PC-3 (cell line): ENCODE data around the gene CTNND2. TPM values are rescaled to one million over a fixed set of nuclear protein-coding genes. Genes with fewer than 3 reads are reported as not detected.

Experiments used
- ATAC-seq: fragments of 200-7000 bp; cut with Tn5 transposase; 2 replicates; pipeline ENCODE4 v1.9.1; 2020; ENCODE audit warnings: mild to moderate bottlenecking, moderate library complexity
- BruUV-seq: library from RNA; stranded (reverse); fragments of 400-500 nt; replicated peaks from 2 replicates; lab custom pipeline; 2021; lab: Mats Ljungman, UMichigan
- CTCF ChIA-PET: fragments of 300-600 bp; sonication (Branson Sonifier 250); formaldehyde crosslinking; loops from one replicate; lab custom pipeline; 2022; ENCODE audit warnings: antibody characterized with exemption; lab: Charles Lee
- POLR2A ChIA-PET: fragments of 300-600 bp; sonication (Branson Sonifier 250); formaldehyde crosslinking; loops from one replicate; lab custom pipeline; 2022; ENCODE audit warnings: antibody characterized with exemption; ENCODE audit not compliant: unreplicated experiment; lab: Charles Lee
- DNase-seq: peaks from one replicate; pipeline ENCODE4 v3.0.0-alpha.2; 2015
- H2AFZ ChIP-seq: fragments of 300-600 bp; sonication (generic); 2 replicates; pipeline ENCODE4 v1.6.0; 2016; ENCODE audit warnings: antibody characterized with exemption, low read length
- H3F3A ChIP-seq: fragments of 300-600 bp; sonication (generic); one replicate; pipeline ENCODE4 v1.6.0; 2017; ENCODE audit warnings: antibody characterized with exemption, low read length, control low read depth, mild to moderate bottlenecking; ENCODE audit not compliant: unreplicated experiment
- H3K27ac ChIP-seq: fragments of 300-600 bp; sonication (generic); 2 replicates; pipeline ENCODE4 v1.5.1; 2016; ENCODE audit warnings: mild to moderate bottlenecking, low read length
- H3K27me3 ChIP-seq: fragments of 300-600 bp; sonication (generic); 2 replicates; pipeline ENCODE4 v1.6.1; 2016; ENCODE audit warnings: low read length, mixed read lengths
- H3K36me3 ChIP-seq: fragments of 300-600 bp; sonication (generic); 2 replicates; pipeline ENCODE4 v1.6.1; 2016; ENCODE audit warnings: low read depth, mixed run types, low read length, mixed read lengths
- H3K4me1 ChIP-seq: fragments of 300-600 bp; sonication (generic); 2 replicates; pipeline ENCODE4 v1.5.1; 2016; ENCODE audit warnings: low read length; ENCODE audit not compliant: insufficient read depth
- H3K4me2 ChIP-seq: fragments of 300-600 bp; sonication (generic); 2 replicates; pipeline ENCODE4 v1.6.0; 2016; ENCODE audit warnings: low read length
- H3K4me3 ChIP-seq: fragments of 300-600 bp; sonication (generic); 2 replicates; pipeline ENCODE4 v1.5.1; 2016; ENCODE audit warnings: mild to moderate bottlenecking, low read length, mixed read lengths
- H3K79me2 ChIP-seq: fragments of 300-600 bp; sonication (generic); 2 replicates; pipeline ENCODE4 v1.6.1; 2017; ENCODE audit warnings: low read length, mixed read lengths
- H3K9ac ChIP-seq: fragments of 300-600 bp; sonication (generic); 2 replicates; pipeline ENCODE4 v1.6.0; 2016; ENCODE audit warnings: mild to moderate bottlenecking, low read length
- H3K9me2 ChIP-seq: fragments of 300-600 bp; sonication (generic); replicated peaks from 2 replicates; pipeline ENCODE4 v1.6.1; 2016; ENCODE audit warnings: mixed run types, low read length, mixed read lengths
- H3K9me3 ChIP-seq: fragments of 300-600 bp; sonication (generic); 2 replicates; pipeline ENCODE4 v1.6.1; 2016; ENCODE audit warnings: low read length, mixed read lengths
- H4K20me1 ChIP-seq: fragments of 300-600 bp; sonication (generic); 2 replicates; pipeline ENCODE4 v1.6.1; 2016; ENCODE audit warnings: low read length, mixed read lengths
- CTCF ChIP-seq: fragments of 300-600 bp; sonication (generic); conservative IDR thresholded peaks from 2 replicates; pipeline ENCODE4 v1.5.1; 2017; ENCODE audit warnings: antibody characterized with exemption, low read depth, mild to moderate bottlenecking, low read length
- EZH2 ChIP-seq: fragments of 300-600 bp; sonication (generic); IDR thresholded peaks from one replicate; pipeline ENCODE4 v1.6.1; 2017; ENCODE audit warnings: antibody characterized with exemption, mild to moderate bottlenecking, low read length; ENCODE audit not compliant: unreplicated experiment
- EZH2phosphoT487 ChIP-seq: fragments of 300-600 bp; sonication (generic); IDR thresholded peaks from 2 replicates; pipeline ENCODE4 v1.6.1; 2018; ENCODE audit warnings: mild to moderate bottlenecking, antibody characterized with exemption, low read length, borderline replicate concordance
- intact Hi-C: fragments of 100-400 bp; cut with micrococcal nuclease; formaldehyde crosslinking; loops from 2 replicates; pipeline ENCODE4 v1.9.0; 2023
- total RNA-seq: library from RNA; depleted of rRNA; stranded (reverse); fragments of >200 nt; gene quantifications from 2 replicates; pipeline ENCODE4 v1.2.3, GENCODE V29; 2014

CTNND2 gene
- total RNA-seq, 1 experiment from 2014 or later: 1.8 TPM

- Histone ChIP-seq H3K27me3 (no peaks in the 10 kb centered on the region), H3K9me3 (peaks cover 9% of the 10 kb centered on the region), H3K79me2 (no peaks in the 10 kb centered on the region), H3K4me1 (no peaks in the 10 kb centered on the region), H3K9ac (no peak overlapping the region), H3K9me2 (no peaks in the 10 kb centered on the region), H3K36me3 (no peaks in the 10 kb centered on the region), H3K27ac (no peak overlapping the region), H3K4me3 (no peak overlapping the region), H4K20me1 (no peaks in the 10 kb centered on the region), H3K4me2 (no peak overlapping the region), H2AFZ (no peak overlapping the region), H3F3A (no peaks in the 10 kb centered on the region)
- ChIA-PET CTCF (no interaction called here), POLR2A (no interaction called here)
- peak; percentile 51 for ATAC-seq
- TF ChIP-seq EZH2 (no peak), EZH2phosphoT487 (no peak), CTCF (no peak)
- DNase-seq: peak; percentile 58
- BruUV-seq: no TSS peak
- intact Hi-C loops: no loop called here
These were observed 877.7 kb downstream of the CTNND2 start for GRCh38 chr5:11026543-11026942.

GRCh38 chr5:11023945-11024344 is 880.3 kb downstream of the CTNND2 start:
- Histone ChIP-seq H3K9me3 (no peaks in the 10 kb centered on the region), H3K27me3 (no peaks in the 10 kb centered on the region), H3K9ac (no peak overlapping the region), H4K20me1 (no peaks in the 10 kb centered on the region), H3K9me2 (no peaks in the 10 kb centered on the region), H3K4me2 (no peak overlapping the region), H2AFZ (no peak overlapping the region), H3F3A (no peaks in the 10 kb centered on the region), H3K79me2 (no peaks in the 10 kb centered on the region), H3K4me1 (no peaks in the 10 kb centered on the region), H3K4me3 (no peak overlapping the region), H3K36me3 (no peaks in the 10 kb centered on the region), H3K27ac (no peak overlapping the region)
- TF ChIP-seq EZH2phosphoT487 (no peak), EZH2 (no peak), CTCF (no peak)
- no TSS peak for BruUV-seq
- ChIA-PET POLR2A (no interaction called here), CTCF (no interaction called here)
- DNase-seq (no peak), ATAC-seq (no peak)
- intact Hi-C loops: no loop called here

GRCh38 chr5:11013793-11014192 is 890.5 kb downstream of the CTNND2 start:
- Histone ChIP-seq H3K27me3 (no peaks in the 10 kb centered on the region), H3K79me2 (no peaks in the 10 kb centered on the region), H3K4me3 (no peak overlapping the region), H3K4me2 (no peak overlapping the region), H3K9me3 (no peaks in the 10 kb centered on the region), H3K4me1 (no peaks in the 10 kb centered on the region), H3F3A (no peaks in the 10 kb centered on the region), H3K9ac (no peak overlapping the region), H4K20me1 (no peaks in the 10 kb centered on the region), H2AFZ (no peak overlapping the region), H3K27ac (no peak overlapping the region), H3K36me3 (no peaks in the 10 kb centered on the region), H3K9me2 (no peaks in the 10 kb centered on the region)
- CTCF ChIA-PET: no interaction called here
- intact Hi-C loops: no loop called here
- TF ChIP-seq EZH2phosphoT487: no peak
- TF ChIP-seq CTCF: no peak
- no peak for TF ChIP-seq EZH2
- POLR2A ChIA-PET: no interaction called here
- DNase-seq (no peak), ATAC-seq (no peak)
- no TSS peak for BruUV-seq
